Vagina (tissue), 2 donors: ENCODE measurements around the gene TNFSF13.

Experiments
- POLR2A ChIP-seq, 2 donors: fragments of 450-650 bp; IDR thresholded peaks; one replicate each; pipeline ENCODE4 v1.6.1; 2017; ENCODE audit warnings: antibody characterized with exemption in 2 of 2, mild to moderate bottlenecking in 2 of 2, moderate library complexity in 2 of 2
- POLR2AphosphoS5 ChIP-seq, 2 donors: sonication (generic); formaldehyde crosslinking; IDR thresholded peaks; one replicate each; pipeline ENCODE4 v1.9.0; 2017; ENCODE audit warnings: antibody characterized with exemption in 2 of 2, mild to moderate bottlenecking in 2 of 2, low read depth in 1 of 2; ENCODE audit not compliant: insufficient read depth in 1 of 2
- TF ChIP-seq, protein P1 (sequence below), 3 experiments: fragments of 450-650 bp in 2 of 3; fragments of 200-600 bp in 1 of 3; sonication (generic) in 1 of 3; IDR thresholded peaks; one replicate each; pipeline ENCODE4 v1.5.1; 2017 to 2019; ENCODE audit warnings: antibody characterized with exemption in 3 of 3, mild to moderate bottlenecking in 2 of 3, moderate library complexity in 2 of 3

- TF ChIP-seq, protein P1, sequence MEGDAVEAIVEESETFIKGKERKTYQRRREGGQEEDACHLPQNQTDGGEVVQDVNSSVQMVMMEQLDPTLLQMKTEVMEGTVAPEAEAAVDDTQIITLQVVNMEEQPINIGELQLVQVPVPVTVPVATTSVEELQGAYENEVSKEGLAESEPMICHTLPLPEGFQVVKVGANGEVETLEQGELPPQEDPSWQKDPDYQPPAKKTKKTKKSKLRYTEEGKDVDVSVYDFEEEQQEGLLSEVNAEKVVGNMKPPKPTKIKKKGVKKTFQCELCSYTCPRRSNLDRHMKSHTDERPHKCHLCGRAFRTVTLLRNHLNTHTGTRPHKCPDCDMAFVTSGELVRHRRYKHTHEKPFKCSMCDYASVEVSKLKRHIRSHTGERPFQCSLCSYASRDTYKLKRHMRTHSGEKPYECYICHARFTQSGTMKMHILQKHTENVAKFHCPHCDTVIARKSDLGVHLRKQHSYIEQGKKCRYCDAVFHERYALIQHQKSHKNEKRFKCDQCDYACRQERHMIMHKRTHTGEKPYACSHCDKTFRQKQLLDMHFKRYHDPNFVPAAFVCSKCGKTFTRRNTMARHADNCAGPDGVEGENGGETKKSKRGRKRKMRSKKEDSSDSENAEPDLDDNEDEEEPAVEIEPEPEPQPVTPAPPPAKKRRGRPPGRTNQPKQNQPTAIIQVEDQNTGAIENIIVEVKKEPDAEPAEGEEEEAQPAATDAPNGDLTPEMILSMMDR (IDR thresholded peaks at IDR 0.05): no peak
- TF ChIP-seq POLR2A (IDR thresholded peaks at IDR 0.05) (peak in 1 of 2 donors; percentile 40), POLR2AphosphoS5 (IDR thresholded peaks at IDR 0.05; ENCODE audit: insufficient read depth in 1 of 2, low read depth in 1 of 2) (peak; percentile 52 to 79)
Observed at GRCh38 chr17:7561589-7562207, 3.1 kb downstream of the TNFSF13 start, which contains the start of gene SENP3.
